Globus pallidus (tissue), 1 donor: ENCODE data around the gene DDO.
A peak's percentile ranks its signal among the peaks of the same experiment; 100 is the strongest.

Experiments used
- DNase-seq: peaks from one replicate; pipeline ENCODE4 v3.0.0-alpha.2; 2015; ENCODE audit warnings: low spot score

DDO gene, protein sequence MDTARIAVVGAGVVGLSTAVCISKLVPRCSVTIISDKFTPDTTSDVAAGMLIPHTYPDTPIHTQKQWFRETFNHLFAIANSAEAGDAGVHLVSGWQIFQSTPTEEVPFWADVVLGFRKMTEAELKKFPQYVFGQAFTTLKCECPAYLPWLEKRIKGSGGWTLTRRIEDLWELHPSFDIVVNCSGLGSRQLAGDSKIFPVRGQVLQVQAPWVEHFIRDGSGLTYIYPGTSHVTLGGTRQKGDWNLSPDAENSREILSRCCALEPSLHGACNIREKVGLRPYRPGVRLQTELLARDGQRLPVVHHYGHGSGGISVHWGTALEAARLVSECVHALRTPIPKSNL

DNA sequence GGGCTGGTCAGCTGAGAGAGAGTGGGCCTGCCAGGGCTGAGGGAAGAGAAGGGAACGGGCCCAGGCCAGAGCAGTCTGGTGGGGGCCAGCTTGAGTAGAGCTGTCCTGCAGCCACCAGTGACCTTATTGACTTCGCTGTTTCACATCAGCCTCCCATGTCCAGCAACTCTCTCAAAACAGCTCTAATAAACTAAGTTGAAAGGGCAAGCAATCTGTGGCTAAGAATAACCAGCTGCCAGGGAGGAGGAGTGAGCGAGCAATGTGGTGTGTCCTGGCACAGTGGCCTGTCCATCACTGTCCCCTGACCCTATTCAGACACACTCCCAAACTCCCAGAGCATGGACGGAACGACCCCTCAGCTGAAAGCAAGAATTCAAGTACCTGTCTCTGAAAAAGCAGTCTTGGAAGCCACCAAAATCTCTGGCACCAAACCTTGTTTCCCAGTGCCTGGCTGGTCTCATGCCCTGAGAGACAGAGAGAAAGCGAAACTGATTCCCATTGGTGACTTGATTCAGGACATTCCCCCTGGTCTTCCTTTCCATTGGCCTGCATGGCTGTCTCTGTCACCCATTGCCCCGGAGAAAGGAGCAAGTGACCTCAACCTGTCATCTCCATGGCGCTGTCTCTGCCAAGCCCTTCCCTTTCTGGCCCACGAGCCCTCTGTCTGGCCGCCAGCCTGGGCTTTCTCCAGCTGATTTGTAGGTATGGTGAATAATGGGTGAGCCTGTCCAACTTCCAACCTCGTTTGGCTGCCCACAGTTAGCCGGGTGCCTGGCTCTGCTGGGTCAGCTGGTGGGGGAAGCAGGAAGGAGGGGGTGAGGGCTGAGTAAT is at the start of gene DDO:
Gene DDO (minus strand): TSS at position 490 of the 831 bp plus-strand sequence. CDS start 2,113 bp downstream, outside the sequence.
- peak; percentile 94 for DNase-seq

DNA sequence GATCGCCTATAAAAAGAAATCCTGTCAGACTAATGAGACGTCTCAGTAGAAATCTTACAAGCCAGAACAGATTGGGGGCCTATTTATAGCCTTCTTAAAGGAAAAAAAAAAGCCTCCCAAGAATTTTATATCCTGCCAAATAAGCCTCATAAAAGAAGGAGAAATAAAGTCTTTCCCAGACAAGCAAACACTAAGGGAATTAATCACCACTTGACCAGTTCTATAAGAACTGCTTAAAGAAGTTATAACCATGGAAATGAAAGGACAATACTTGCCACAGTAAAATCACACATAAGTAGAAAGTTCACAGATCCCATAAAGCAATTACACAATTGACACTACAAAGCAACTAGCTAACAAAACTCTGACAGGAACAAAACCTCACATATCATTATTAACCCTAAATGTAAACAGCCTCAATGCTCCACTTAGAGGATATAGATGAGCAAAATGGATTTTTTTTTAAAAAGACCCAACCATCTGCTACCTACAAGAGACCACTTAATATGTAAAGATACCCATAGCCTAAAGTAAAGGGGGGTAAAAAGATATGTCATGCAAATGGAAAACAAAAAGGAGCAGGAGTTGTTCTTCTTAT is 47.6 kb upstream of the DDO start:
- DNase-seq: no peak

GRCh38 chr6:110461376-110461775 is 46.0 kb upstream of the DDO start:
- DNase-seq: no peak

DNA sequence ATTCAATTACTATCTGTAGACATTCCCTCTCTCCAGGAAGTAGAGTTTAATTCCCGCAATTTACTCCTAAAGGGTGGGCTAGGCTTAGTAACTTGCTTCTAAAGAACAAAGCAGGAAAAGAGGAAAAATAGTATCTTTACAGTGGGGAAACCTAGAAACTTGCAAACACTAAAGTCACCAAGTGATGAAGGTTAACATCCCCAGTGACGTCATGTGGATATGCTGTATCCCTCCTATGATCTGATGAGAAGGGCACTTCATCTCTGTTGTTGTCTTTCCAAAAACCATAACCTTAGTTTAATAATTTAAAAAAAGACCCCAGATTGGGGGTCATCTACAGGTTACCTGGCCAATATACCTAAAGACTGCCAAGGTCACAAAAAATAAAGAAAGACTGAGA is 43.8 kb upstream of the DDO start:
- DNase-seq: no peak

- DNase-seq: no peak
Observed at GRCh38 chr6:110458476-110458875, 43.1 kb upstream of the DDO start.

GRCh38 chr6:110457567-110458175 is 42.3 kb upstream of the DDO start:
- DNase-seq: peak; percentile 35

DNA sequence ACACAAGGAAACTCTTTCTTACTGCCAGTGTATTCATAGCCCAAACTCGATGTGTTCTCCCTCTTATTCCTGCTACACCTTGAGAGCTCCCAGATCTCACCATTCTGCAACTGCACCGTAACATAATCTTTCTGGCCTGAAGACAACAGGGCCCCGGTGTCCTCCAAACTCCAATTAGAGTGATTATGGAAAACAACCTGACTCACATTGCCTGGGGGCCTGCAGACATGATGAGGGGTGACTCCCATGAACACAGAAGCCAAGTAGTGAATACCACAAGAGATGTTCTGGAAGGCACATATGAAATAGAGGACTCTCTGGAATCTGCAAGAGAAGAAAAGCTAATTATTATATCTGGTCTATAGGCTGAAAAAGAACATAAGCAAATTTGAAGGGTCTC is 41.3 kb upstream of the DDO start:
- DNase-seq: no peak

DNA sequence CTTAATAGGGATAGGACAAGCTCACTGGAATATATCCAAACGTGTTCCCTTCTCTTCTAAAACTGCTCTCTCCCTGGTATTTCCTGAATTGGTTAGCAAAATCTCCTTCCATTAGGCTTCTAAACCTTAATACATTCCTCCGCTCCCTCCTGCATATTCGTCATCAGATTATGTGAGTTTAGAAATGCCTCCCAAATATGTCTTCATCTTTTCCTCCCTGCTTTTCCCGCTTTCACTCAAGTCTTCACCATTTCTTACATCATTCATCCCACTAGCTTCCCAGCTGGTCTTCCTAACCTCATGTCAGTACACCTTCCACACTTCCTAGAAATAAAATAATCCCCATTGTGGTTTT is 34.1 kb upstream of the DDO start:
- no peak for DNase-seq

GRCh38 chr6:110448846-110449540 is 33.6 kb upstream of the DDO start:
- no peak for DNase-seq

DNA sequence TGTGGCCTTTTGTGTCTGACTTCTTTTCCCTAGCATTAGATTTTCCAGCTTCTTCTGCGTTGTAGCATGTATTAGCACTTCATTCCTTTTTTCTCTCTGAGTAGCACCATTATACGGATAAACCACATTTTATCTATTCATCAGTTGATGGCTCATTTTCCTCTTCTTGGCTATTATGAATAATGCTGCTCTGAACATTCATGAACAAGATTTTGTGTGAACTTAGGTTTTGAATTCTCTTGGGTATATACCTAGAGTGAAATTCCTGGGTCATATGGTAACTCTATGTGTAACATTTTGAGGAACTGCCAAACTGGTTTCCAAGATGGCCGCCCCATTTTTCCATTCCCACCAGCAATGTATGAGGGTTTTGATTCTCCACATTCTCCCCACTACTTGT is 32.4 kb upstream of the DDO start:
- DNase-seq: no peak

DNA sequence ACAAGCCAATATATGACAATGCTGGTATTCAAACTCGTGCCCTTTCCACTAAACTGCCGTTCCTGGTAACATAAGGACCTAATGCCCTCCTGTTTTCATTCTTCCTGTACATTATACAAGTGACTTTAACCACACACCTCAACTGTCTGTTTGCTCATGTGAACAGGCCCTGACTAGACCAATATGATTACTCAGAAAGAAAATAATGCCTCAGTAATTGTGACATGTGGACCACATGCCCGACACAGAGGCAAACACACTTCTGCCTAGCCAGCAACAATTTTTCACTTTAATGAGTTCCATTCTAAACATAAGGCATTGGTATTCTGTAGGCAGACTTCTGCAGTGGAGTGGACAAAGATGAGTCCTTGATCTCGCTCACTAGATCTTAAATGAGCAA is 31.0 kb upstream of the DDO start:
- DNase-seq: no peak

DNA sequence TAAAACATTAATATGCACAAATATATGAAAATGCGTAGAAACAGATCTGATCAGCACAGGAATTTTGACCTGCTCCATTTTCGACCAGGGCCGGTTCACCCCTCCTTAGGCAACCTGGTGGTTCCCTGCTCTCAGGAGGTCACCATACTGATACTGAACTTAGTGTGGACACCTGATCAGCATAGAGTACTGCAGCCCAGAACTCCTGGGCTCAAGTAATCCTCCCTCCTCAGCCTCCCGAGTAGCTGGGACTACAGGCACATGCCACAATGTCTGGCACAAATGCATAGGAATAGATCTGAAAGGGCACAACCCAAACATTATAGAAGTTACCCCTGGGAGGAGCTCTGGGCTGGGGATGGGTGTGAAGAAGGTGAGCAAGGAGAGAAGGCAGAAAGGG is 24.7 kb upstream of the DDO start:
- no peak for DNase-seq

DNA sequence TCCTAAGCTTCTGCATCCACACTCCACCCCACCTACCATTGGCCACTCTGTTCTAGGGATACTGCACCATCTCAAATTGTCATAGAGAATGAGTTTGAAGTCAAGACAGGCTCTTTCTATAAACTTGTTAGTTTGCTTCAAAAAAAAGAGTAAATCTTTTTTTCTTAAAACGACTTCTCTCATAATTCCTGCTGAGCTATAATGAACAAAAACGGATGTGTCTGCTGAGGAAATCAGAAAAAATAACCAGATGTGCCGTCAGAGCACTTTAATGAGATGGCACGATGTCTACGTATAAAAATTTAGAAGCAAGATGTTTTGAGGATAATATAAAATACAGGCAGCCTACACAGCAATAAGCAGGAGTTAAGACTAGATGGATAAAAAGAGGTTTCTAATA is 24.0 kb upstream of the DDO start:
- DNase-seq: no peak

GRCh38 chr6:110434961-110435602 is 19.7 kb upstream of the DDO start:
- DNase-seq: no peak

GRCh38 chr6:110432285-110432900 is 17.0 kb upstream of the DDO start:
- DNase-seq: no peak

DNA sequence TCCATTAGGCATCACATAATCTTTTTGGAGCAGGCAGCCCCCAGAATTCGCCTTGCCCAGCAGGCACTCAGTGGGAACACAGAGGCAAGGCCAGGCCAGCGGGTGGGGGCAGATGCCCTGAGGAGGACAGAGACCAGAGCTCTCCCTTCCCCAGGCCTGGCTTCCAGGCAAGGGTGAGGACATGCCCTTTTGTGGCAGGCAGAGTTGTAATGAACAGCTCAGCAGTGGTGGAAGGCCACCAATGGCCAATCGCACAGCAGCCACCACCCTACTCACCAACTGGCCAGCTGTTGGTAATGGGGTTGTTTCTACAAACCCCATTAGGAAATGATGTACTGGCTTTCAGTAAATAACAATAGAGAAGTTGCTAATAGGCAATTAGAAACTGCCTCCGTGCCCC is 15.4 kb upstream of the DDO start:
- no peak for DNase-seq

DNA sequence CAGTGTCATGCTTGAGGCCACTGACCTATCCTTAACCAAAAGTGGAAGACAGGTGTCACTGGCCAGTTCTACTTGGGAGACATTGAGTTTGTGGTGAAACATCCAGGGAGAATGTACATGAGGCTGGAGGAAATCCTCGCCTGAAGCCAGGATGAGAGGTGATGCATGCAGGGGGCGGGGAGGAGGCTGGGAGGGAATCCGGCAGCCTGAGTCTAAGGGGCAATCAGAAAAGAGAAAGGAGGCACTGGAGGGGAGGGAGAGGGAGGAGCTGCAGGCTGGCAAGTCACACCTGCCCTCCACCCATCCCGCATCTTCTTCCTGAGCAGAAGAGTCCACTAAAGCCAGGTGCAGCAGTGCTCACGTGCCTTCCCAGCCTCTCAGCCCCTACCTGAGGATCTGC is 14.9 kb upstream of the DDO start:
- DNase-seq: no peak

DNA sequence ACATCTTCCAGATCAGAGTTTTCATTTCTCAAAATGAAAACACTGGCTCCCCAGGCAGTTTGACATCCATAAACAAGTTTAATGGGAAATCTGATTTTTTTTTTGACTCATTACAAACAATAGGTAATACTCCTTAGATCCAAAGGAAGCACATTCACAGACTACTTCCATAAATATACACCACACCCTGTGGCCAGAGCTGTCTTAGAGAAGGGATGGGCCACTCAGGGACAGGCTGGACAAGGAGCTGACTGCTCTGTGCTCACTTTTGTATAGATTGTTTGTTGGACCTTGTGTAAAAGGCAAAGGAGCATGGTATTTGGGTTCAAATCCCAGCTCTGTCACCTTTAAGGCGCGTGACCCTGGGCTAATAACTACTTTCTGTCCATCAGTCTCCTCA is 12.8 kb upstream of the DDO start:
- no peak for DNase-seq

DNA sequence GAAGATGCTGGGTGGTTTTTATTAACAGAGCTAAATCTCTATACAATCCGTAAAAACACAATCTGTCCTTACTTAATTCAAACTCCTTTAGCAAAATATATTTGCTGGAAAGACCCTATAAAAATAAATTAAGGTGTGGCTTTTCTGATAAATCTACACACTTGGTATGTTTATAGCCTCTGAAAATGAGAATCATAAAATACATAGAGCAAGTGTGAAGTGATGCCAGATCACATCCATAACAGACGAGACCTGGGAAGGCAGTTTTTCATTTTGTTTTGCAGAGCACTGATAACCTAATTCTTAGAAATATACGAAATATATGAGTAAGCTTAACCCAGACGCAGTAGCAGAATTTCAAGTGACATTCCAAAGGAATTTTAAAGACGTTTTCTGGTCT is 10.4 kb upstream of the DDO start:
- no peak for DNase-seq

- DNase-seq: no peak
Observed at GRCh38 chr6:110422444-110422822, 7.1 kb upstream of the DDO start.

DNA sequence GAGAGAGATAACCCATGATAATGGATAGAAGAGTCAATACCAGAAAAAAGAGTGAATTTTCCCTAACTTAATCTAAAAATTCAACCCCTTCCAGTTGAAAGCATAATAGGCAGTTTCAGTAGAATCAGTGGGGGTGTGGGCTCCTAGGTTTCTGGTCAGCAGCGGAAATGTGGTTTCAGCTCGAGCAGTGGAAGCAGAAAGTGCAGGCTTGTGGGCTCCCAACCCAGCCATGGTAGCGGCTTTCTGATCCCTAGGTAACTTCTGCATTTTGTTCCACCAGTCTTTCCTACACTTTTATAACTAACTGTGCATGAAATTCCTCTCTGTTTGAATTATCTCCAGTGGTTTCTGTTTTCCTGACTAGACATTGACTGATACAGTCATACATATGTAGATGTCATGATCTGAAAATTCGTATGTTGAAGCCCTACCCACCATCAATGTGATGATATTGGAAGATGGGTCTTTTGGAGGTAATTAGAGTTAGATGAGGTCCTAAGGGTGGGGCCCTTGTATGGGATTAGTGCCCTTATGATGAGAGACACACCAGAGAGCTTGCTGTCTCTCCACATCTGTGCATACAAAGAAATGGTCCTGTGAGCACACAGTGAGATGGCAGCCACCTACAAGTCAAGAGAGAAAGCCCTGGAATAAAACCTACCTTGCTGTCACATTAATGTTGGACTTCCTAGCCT is 6.5 kb upstream of the DDO start:
- peak; percentile 12 for DNase-seq
